EL (cell line): Measurements from ENCODE around the gene EPHA8.
A peak's percentile ranks its signal among the peaks of the same experiment; 100 is the strongest.

ENCODE experiments used
- DNase-seq: peaks from one replicate; pipeline ENCODE4 v3.0.0-alpha.2; 2016

The EPHA8 gene

GRCh38 chr1:22595108-22595507 lies 31.8 kb downstream of the EPHA8 start:
- no peak for DNase-seq

GRCh38 chr1:22597301-22597965 lies 34.1 kb downstream of the EPHA8 start:
- no peak for DNase-seq

- no peak for DNase-seq
These were observed 34.7 kb downstream of the EPHA8 start for GRCh38 chr1:22597996-22598395.

GRCh38 chr1:22598736-22599135 lies 35.4 kb downstream of the EPHA8 start:
- DNase-seq: no peak

GRCh38 chr1:22600071-22600816 lies 37.0 kb downstream of the EPHA8 start:
- no peak for DNase-seq

GRCh38 chr1:22600817-22601605 lies 37.7 kb downstream of the EPHA8 start:
- DNase-seq: no peak

GRCh38 chr1:22601610-22602009 lies 38.3 kb downstream of the EPHA8 start:
- no peak for DNase-seq

GRCh38 chr1:22602060-22602740 lies 38.9 kb downstream of the EPHA8 start:
- no peak for DNase-seq

- no peak for DNase-seq
These were observed 42.9 kb downstream of the EPHA8 start for GRCh38 chr1:22606161-22606560.

- DNase-seq: no peak
These were observed 43.9 kb downstream of the EPHA8 start for GRCh38 chr1:22607154-22607553.

GRCh38 chr1:22608361-22608760 lies 45.1 kb downstream of the EPHA8 start:
- no peak for DNase-seq

GRCh38 chr1:22609291-22609690 lies 46.0 kb downstream of the EPHA8 start:
- DNase-seq: no peak

- peak; percentile 38 for DNase-seq
These were observed 48.2 kb downstream of the EPHA8 start for GRCh38 chr1:22611530-22611947.

- DNase-seq: no peak
These were observed 49.6 kb downstream of the EPHA8 start for GRCh38 chr1:22612671-22613571.

- no peak for DNase-seq
These were observed 50.3 kb downstream of the EPHA8 start for GRCh38 chr1:22613572-22613918.

- no peak for DNase-seq
These were observed 50.7 kb downstream of the EPHA8 start for GRCh38 chr1:22613951-22614350.

GRCh38 chr1:22615886-22616285 lies 52.6 kb downstream of the EPHA8 start:
- DNase-seq: no peak

- DNase-seq: no peak
These were observed 53.3 kb downstream of the EPHA8 start for GRCh38 chr1:22616571-22616970.

GRCh38 chr1:22618056-22618455 lies 54.8 kb downstream of the EPHA8 start:
- DNase-seq: no peak

- DNase-seq: no peak
These were observed 56.0 kb downstream of the EPHA8 start for GRCh38 chr1:22619252-22619651.

- DNase-seq: no peak
These were observed 56.5 kb downstream of the EPHA8 start for GRCh38 chr1:22619798-22620197.

GRCh38 chr1:22621761-22622160 lies 58.5 kb downstream of the EPHA8 start:
- DNase-seq: no peak
